ENCODE data around the gene TMEM108.

- TF ChIP-seq ZFP3 (CRISPR knock-in tag; IDR thresholded peaks at IDR 0.05) (no peak), PATZ1 (CRISPR knock-in tag; IDR thresholded peaks at IDR 0.05; ENCODE audit: borderline replicate concordance) (no peak), ISL1 (CRISPR knock-in tag; IDR thresholded peaks at IDR 0.05) (no peak), TOX (CRISPR knock-in tag; IDR thresholded peaks at IDR 0.05; ENCODE audit: borderline replicate concordance) (no peak), ZNF565 (CRISPR knock-in tag; conservative IDR thresholded peaks at IDR 0.05; ENCODE audit: low read depth) (no peak), POU6F1 (CRISPR knock-in tag; IDR thresholded peaks at IDR 0.05; ENCODE audit: borderline replicate concordance, low read depth) (no peak), BACH2 (CRISPR knock-in tag; IDR thresholded peaks at IDR 0.05; ENCODE audit: borderline replicate concordance) (no peak), GLIS3 (CRISPR knock-in tag; IDR thresholded peaks at IDR 0.05) (no peak), CREB5 (CRISPR knock-in tag; IDR thresholded peaks at IDR 0.05; ENCODE audit: low read depth) (no peak), RARB (CRISPR knock-in tag; IDR thresholded peaks at IDR 0.05) (no peak), ZFP30 (CRISPR knock-in tag; IDR thresholded peaks at IDR 0.05) (no peak), TCF4 (CRISPR knock-in tag; IDR thresholded peaks at IDR 0.05; ENCODE audit: borderline replicate concordance) (no peak), SNAI2 (CRISPR knock-in tag; IDR thresholded peaks at IDR 0.05) (no peak)
Measured at GRCh38 chr3:133390715-133391114, 352.5 kb downstream of the TMEM108 start.
